ENCODE results near the gene PARD6A.
"Not testable (repeated sequence)": the region's sequence is repeated elsewhere in the genome, so short reads cannot be mapped to it uniquely, and the experiment has no call there.

The PARD6A gene

GRCh38 chr16:67685388-67686112 lies 24.8 kb downstream of the PARD6A start:
- no peak for DNase-seq (ENCODE audit: low spot score)

- not testable (repeated sequence) for DNase-seq (ENCODE audit: low spot score)
These were observed 32.9 kb downstream of the PARD6A start for GRCh38 chr16:67693517-67694285.

GRCh38 chr16:67694611-67695010 lies 33.9 kb downstream of the PARD6A start:
- no peak for DNase-seq (ENCODE audit: low spot score)

- DNase-seq (ENCODE audit: low spot score), result no peak
These were observed 36.8 kb downstream of the PARD6A start for GRCh38 chr16:67697422-67698185.

GRCh38 chr16:67699265-67699664 lies 38.5 kb downstream of the PARD6A start:
- no peak for DNase-seq (ENCODE audit: low spot score)

- DNase-seq (ENCODE audit: low spot score), result no peak
These were observed 40.7 kb downstream of the PARD6A start for GRCh38 chr16:67701420-67701819.

GRCh38 chr16:67702130-67702529 lies 41.4 kb downstream of the PARD6A start:
- DNase-seq (ENCODE audit: low spot score), result no peak

- peak; percentile 17 for DNase-seq (ENCODE audit: low spot score)
These were observed 42.9 kb downstream of the PARD6A start for GRCh38 chr16:67703626-67704025.

- no peak for DNase-seq (ENCODE audit: low spot score)
These were observed 43.4 kb downstream of the PARD6A start for GRCh38 chr16:67704110-67704509.

- DNase-seq (ENCODE audit: low spot score), result no peak
These were observed 46.5 kb downstream of the PARD6A start for GRCh38 chr16:67707210-67707609.

- no peak for DNase-seq (ENCODE audit: low spot score)
These were observed 47.0 kb downstream of the PARD6A start for GRCh38 chr16:67707790-67708189.

GRCh38 chr16:67708368-67708771 lies 47.6 kb downstream of the PARD6A start:
- DNase-seq (ENCODE audit: low spot score), result no peak

- no peak for DNase-seq (ENCODE audit: low spot score)
These were observed 48.3 kb downstream of the PARD6A start for GRCh38 chr16:67709050-67709449.

GRCh38 chr16:67710607-67711006 lies 49.8 kb downstream of the PARD6A start:
- no peak for DNase-seq (ENCODE audit: low spot score)

All from CD4-positive, alpha-beta T cell treated with Interleukin-15 for 4 hours (primary cell).